ENCODE measurements around the gene ZNF414. TPM values are rescaled to one million over a fixed set of nuclear protein-coding genes. Genes with fewer than 3 reads are reported as not detected.

ZNF414 gene
- polyA plus RNA-seq, 1 donor from 2014 or later: 3.4 TPM

DNA sequence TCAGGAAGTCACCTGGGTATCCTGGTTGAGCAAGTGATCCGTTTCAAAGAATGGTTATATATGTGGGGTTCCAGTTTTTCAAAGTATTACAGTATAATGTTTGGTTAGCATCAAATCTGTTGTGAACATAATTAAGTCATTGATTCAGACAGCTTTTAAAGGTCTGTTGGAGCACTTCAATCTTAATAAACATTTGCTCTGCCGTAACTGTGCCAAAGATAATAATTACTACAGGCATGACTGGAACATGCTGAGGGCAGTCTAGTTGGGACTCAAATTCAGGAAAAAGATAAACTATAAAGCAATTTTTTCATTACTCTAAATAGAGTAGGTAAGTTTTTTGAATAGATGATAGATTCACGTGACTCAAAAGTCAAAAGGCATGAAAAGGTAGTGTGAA, 45.8 kb downstream of the ZNF414 start:
- H3K9ac ChIP-seq (ENCODE audit: low read length): no peak overlapping the region
- H4K20me1 ChIP-seq (ENCODE audit: insufficient read depth): peaks cover 3% of the 10 kb centered on the region
- no peak overlapping the region for H3K4me3 ChIP-seq (ENCODE audit: low read length)
- H3K9me2 ChIP-seq (ENCODE audit: insufficient read depth, low read length): no peaks in the 10 kb centered on the region
- H2AFZ ChIP-seq (ENCODE audit: low read depth, low read length): no peak overlapping the region
- H3K27me3 ChIP-seq (ENCODE audit: insufficient read depth, low read depth, low read length): no peaks in the 10 kb centered on the region
- H3K36me3 ChIP-seq (ENCODE audit: insufficient read depth, low read length): peaks cover 15% of the 10 kb centered on the region
- H3K4me2 ChIP-seq (ENCODE audit: low read length): no peak overlapping the region
- TF ChIP-seq EP300 (conservative IDR thresholded peaks at IDR 0.05; ENCODE audit: poor library complexity, severe bottlenecking): no peak
- no peak for TF ChIP-seq EZH2 (IDR thresholded peaks at IDR 0.05; ENCODE audit: borderline replicate concordance, insufficient read depth, low read length, poor library complexity, severe bottlenecking)
- TF ChIP-seq, protein P1, sequence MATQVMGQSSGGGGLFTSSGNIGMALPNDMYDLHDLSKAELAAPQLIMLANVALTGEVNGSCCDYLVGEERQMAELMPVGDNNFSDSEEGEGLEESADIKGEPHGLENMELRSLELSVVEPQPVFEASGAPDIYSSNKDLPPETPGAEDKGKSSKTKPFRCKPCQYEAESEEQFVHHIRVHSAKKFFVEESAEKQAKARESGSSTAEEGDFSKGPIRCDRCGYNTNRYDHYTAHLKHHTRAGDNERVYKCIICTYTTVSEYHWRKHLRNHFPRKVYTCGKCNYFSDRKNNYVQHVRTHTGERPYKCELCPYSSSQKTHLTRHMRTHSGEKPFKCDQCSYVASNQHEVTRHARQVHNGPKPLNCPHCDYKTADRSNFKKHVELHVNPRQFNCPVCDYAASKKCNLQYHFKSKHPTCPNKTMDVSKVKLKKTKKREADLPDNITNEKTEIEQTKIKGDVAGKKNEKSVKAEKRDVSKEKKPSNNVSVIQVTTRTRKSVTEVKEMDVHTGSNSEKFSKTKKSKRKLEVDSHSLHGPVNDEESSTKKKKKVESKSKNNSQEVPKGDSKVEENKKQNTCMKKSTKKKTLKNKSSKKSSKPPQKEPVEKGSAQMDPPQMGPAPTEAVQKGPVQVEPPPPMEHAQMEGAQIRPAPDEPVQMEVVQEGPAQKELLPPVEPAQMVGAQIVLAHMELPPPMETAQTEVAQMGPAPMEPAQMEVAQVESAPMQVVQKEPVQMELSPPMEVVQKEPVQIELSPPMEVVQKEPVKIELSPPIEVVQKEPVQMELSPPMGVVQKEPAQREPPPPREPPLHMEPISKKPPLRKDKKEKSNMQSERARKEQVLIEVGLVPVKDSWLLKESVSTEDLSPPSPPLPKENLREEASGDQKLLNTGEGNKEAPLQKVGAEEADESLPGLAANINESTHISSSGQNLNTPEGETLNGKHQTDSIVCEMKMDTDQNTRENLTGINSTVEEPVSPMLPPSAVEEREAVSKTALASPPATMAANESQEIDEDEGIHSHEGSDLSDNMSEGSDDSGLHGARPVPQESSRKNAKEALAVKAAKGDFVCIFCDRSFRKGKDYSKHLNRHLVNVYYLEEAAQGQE (IDR thresholded peaks at IDR 0.05; ENCODE audit: borderline replicate concordance): no peak
- no peak for TF ChIP-seq TAF1 (IDR thresholded peaks at IDR 0.05; ENCODE audit: low read depth)
- TF ChIP-seq POLR2AphosphoS5 (IDR thresholded peaks at IDR 0.05): no peak
- no peak for TF ChIP-seq MXI1 (conservative IDR thresholded peaks at IDR 0.05; ENCODE audit: poor library complexity, severe bottlenecking)
- TF ChIP-seq SMC3 (conservative IDR thresholded peaks at IDR 0.05; ENCODE audit: poor library complexity): no peak
- TF ChIP-seq RAD21 (conservative IDR thresholded peaks at IDR 0.05): no peak
- TF ChIP-seq, protein P2, sequence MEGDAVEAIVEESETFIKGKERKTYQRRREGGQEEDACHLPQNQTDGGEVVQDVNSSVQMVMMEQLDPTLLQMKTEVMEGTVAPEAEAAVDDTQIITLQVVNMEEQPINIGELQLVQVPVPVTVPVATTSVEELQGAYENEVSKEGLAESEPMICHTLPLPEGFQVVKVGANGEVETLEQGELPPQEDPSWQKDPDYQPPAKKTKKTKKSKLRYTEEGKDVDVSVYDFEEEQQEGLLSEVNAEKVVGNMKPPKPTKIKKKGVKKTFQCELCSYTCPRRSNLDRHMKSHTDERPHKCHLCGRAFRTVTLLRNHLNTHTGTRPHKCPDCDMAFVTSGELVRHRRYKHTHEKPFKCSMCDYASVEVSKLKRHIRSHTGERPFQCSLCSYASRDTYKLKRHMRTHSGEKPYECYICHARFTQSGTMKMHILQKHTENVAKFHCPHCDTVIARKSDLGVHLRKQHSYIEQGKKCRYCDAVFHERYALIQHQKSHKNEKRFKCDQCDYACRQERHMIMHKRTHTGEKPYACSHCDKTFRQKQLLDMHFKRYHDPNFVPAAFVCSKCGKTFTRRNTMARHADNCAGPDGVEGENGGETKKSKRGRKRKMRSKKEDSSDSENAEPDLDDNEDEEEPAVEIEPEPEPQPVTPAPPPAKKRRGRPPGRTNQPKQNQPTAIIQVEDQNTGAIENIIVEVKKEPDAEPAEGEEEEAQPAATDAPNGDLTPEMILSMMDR (IDR thresholded peaks at IDR 0.05; ENCODE audit: poor library complexity, severe bottlenecking): no peak
- H3F3A ChIP-seq (ENCODE audit: insufficient read depth, low read length, poor library complexity, severe bottlenecking): no peaks in the 10 kb centered on the region
- peaks cover 47% of the 10 kb centered on the region for H3K79me2 ChIP-seq (replicated peaks; ENCODE audit: insufficient read depth, low read length)
- H3K27ac ChIP-seq (ENCODE audit: low read length): no peak overlapping the region
- no peaks in the 10 kb centered on the region for H3K9me3 ChIP-seq (ENCODE audit: low read length)

DNA sequence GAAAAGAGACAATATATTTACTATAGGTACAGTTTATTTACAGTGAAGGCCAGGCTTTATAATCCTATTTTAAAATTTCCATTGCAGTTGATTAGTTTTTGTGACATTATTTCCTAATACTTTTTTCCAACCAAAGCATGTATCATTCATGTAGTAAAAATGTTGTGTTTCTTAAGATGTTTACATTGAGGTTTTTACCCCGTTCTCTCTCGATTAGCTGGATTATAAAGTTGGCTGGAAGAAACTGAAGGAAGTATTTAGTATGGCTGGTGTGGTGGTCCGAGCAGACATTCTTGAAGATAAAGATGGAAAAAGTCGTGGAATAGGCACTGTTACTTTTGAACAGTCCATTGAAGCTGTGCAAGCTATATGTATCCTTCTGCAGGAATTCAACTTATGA, 47.9 kb downstream of the ZNF414 start:
- no peak overlapping the region for H3K4me2 ChIP-seq (ENCODE audit: low read length)

More for the DNA sequence above, 47.9 kb downstream of the ZNF414 start:
- Histone ChIP-seq H3F3A (ENCODE audit: insufficient read depth, low read length, poor library complexity, severe bottlenecking) (no peaks in the 10 kb centered on the region), H3K36me3 (ENCODE audit: insufficient read depth, low read length) (peaks cover 15% of the 10 kb centered on the region), H3K27me3 (ENCODE audit: insufficient read depth, low read depth, low read length) (no peaks in the 10 kb centered on the region), H3K9me2 (ENCODE audit: insufficient read depth, low read length) (no peaks in the 10 kb centered on the region), H3K27ac (ENCODE audit: low read length) (no peak overlapping the region), H2AFZ (ENCODE audit: low read depth, low read length) (no peak overlapping the region), H4K20me1 (ENCODE audit: insufficient read depth) (peaks cover 22% of the 10 kb centered on the region), H3K9me3 (ENCODE audit: low read length) (no peaks in the 10 kb centered on the region), H3K9ac (ENCODE audit: low read length) (no peak overlapping the region), H3K4me3 (ENCODE audit: low read length) (no peak overlapping the region), H3K79me2 (replicated peaks; ENCODE audit: insufficient read depth, low read length) (peaks cover 68% of the 10 kb centered on the region)
- no peak for TF ChIP-seq MXI1 (conservative IDR thresholded peaks at IDR 0.05; ENCODE audit: poor library complexity, severe bottlenecking)
- no peak for TF ChIP-seq RAD21 (conservative IDR thresholded peaks at IDR 0.05)
- no peak for TF ChIP-seq POLR2AphosphoS5 (IDR thresholded peaks at IDR 0.05)
- TF ChIP-seq EP300 (conservative IDR thresholded peaks at IDR 0.05; ENCODE audit: poor library complexity, severe bottlenecking): no peak
- no peak for TF ChIP-seq TAF1 (IDR thresholded peaks at IDR 0.05; ENCODE audit: low read depth)
- TF ChIP-seq, protein P1 (IDR thresholded peaks at IDR 0.05; ENCODE audit: borderline replicate concordance): no peak
- TF ChIP-seq EZH2 (IDR thresholded peaks at IDR 0.05; ENCODE audit: borderline replicate concordance, insufficient read depth, low read length, poor library complexity, severe bottlenecking): no peak
- TF ChIP-seq, protein P2 (IDR thresholded peaks at IDR 0.05; ENCODE audit: poor library complexity, severe bottlenecking): no peak
- no peak for TF ChIP-seq SMC3 (conservative IDR thresholded peaks at IDR 0.05; ENCODE audit: poor library complexity)
